Measurements from ENCODE around the gene SMAD4. TPM values are rescaled to one million over a fixed set of nuclear protein-coding genes. Genes with fewer than 3 reads are reported as not detected.
"Not testable (repeated sequence)": the region's sequence is repeated elsewhere in the genome, so short reads cannot be mapped to it uniquely, and the experiment has no call there.

SMAD4 gene
- polyA plus RNA-seq, 1 donor: 184 TPM

- DNase-seq: no peak
Observed at GRCh38 chr18:51066273-51066672, 36.3 kb downstream of the SMAD4 start.

GRCh38 chr18:51068105-51068504 is 38.1 kb downstream of the SMAD4 start:
- no peak for DNase-seq

GRCh38 chr18:51069885-51070284 is 39.9 kb downstream of the SMAD4 start:
- no peak for DNase-seq

DNA sequence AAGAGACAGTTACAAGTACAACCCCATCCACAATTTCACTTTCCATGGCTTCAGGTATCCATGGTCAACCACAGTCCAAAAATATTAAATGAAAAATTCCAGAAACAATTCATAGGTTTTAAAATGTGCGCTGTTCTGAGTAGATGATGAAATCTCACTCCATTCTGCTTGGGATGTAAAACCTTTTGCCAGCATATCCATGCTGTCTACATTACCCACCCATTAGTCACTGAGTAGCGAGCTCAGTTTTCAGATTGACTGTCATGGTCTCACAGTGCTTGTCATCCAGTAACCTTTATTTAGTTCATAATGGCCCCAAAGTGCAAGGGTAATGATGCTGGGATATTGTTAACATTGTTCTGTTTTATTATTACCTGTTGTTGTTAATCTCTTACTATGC is 40.5 kb downstream of the SMAD4 start:
- DNase-seq: no peak

GRCh38 chr18:51072586-51073313 is 42.7 kb downstream of the SMAD4 start:
- no peak for DNase-seq

GRCh38 chr18:51074605-51075004 is 44.6 kb downstream of the SMAD4 start:
- no peak for DNase-seq

DNA sequence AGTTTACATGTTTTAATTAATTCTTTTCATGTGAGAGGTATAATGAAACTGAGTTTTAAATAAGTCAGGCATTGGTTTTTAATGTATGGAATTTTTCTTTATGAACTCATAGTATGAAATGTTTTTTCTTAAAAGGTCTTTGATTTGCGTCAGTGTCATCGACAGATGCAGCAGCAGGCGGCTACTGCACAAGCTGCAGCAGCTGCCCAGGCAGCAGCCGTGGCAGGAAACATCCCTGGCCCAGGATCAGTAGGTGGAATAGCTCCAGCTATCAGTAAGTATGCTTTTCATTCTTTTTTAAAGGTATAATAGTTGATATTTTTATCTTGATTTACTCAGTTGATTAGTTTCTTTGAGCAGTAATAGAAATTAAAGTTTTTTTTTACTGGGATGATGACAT is 46.5 kb downstream of the SMAD4 start:
- no peak for DNase-seq

DNA sequence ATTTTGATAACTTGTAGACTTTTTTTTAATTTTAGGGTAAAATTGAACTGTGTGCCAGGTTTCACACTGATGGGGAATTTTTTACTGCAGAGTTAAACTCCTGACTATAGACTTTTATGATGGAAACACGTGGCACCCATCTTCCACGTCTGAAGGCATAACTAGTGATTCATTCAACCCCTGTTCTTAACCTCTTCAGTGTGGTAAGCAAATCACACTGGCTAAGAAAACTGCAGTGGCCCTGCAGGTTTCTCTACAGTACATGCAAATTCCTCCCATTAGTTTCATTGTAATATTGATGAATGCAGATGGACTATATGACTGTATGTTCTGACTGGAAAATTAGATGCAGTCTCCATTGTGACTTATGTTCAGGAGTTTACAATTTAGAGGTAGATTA is 47.2 kb downstream of the SMAD4 start:
- DNase-seq: no peak

- no peak for DNase-seq
Observed at GRCh38 chr18:51078026-51078425, 48.0 kb downstream of the SMAD4 start.

DNA sequence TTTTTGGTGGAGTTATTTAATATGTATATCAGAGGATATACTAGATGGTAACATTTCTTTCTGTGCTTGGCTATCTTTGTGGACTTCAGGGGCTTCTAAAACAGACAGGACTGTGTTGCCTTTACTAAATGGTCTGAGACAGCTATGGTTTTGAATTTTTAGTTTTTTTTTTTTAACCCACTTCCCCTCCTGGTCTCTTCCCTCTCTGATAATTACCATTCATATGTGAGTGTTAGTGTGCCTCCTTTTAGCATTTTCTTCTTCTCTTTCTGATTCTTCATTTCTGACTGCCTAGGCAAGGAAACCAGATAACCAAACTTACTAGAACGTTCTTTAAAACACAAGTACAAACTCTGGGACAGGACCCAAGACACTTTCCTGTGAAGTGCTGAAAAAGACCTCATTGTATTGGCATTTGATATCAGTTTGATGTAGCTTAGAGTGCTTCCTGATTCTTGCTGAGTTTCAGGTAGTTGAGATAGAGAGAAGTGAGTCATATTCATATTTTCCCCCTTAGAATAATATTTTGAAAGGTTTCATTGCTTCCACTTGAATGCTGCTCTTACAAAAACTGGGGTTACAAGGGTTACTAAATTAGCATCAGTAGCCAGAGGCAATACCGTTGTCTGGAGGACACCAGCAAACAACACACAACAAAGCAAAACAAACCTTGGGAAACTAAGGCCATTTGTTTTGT is 52.7 kb downstream of the SMAD4 start:
- no peak for DNase-seq

GRCh38 chr18:51083398-51083797 is 53.4 kb downstream of the SMAD4 start:
- no peak for DNase-seq

DNA sequence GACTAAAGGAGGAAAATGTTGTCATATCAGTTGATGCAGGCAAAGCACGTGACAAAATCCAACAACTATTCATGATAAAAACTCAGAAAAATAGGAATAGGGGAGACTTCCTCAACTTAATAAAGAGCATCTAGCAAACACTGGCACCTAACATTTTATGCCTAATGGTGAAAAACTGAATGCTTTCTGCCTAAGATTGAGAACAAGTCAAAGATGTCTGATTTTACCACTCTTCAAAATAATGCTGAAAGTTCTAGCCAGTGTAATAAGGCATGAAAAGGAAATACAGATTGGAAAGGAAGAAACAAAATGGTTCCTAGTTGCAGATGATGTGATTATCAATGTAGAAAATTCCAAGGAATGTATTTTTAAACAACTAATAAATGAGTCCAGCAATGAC is 58.4 kb downstream of the SMAD4 start:
- no peak for DNase-seq

- no peak for DNase-seq
Observed at GRCh38 chr18:51089691-51090090, 59.7 kb downstream of the SMAD4 start.

DNA sequence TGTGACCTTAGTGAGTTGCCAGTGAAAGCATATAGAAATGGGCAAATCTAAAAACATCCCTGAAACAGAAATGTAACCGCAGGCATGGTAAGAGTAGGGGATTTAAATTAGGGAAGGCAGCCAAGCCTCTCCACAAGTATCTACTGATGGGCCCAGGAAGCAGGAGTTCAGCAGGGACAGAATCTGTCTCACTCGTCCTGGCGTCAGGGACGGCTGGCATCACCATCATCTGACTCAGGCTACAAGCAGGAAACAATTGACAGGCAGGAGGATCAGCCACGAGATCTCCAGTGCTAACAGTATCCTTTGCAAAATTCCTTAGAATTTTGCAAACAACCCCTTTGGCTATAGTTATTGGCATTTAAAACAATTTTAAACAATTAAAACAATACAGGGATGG is 61.3 kb downstream of the SMAD4 start:
- no peak for DNase-seq

DNA sequence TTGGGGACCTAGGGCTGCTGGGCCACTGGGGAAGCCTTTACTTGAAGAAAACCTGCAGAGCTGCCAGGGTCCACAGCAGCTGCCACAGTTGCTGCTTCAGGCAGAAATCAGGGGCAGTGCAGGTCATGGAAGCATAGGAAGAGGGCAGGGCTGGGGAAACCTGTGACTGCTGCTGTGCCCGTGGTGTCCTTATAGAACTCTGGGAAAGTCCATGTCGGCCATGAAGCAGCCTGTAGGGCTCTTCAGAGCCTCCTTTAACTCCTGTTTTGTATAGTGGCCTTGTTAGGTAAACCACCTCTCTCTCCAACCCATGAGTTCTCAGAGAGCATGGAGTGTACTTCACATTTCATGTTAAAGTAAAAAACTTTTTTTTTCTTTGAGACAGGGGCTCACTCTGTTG is 62.1 kb downstream of the SMAD4 start:
- no peak for DNase-seq

- not testable (repeated sequence) for DNase-seq
Observed at GRCh38 chr18:51092967-51093366, 63.0 kb downstream of the SMAD4 start.

- DNase-seq: no peak
Observed at GRCh38 chr18:51097021-51097822, 67.2 kb downstream of the SMAD4 start.

- no peak for DNase-seq
Observed at GRCh38 chr18:51098082-51098481, 68.1 kb downstream of the SMAD4 start.

- no peak for DNase-seq
Observed at GRCh38 chr18:51098513-51098912, 68.5 kb downstream of the SMAD4 start.

GRCh38 chr18:51100385-51101120 is 70.5 kb downstream of the SMAD4 start:
- no peak for DNase-seq

DNA sequence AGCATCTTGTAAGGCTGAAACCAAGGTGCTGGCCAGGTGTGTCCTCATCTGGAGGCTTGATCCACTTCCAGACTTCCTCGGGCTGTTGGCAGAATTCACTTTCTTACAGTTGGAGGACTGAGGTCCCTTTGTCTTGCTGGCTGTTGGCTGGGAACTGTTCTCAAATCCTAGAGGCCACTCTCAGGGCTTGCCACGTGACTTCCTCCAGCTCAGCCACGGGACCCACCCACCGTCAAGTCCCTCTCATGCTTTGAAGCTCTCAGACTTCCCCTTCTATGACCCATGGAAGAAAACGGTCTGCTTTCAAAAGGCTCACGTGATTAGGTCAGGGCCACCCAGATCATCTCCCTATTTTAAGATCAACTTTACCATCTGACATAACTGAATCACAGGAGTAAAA is 77.1 kb downstream of the SMAD4 start:
- no peak for DNase-seq

DNA sequence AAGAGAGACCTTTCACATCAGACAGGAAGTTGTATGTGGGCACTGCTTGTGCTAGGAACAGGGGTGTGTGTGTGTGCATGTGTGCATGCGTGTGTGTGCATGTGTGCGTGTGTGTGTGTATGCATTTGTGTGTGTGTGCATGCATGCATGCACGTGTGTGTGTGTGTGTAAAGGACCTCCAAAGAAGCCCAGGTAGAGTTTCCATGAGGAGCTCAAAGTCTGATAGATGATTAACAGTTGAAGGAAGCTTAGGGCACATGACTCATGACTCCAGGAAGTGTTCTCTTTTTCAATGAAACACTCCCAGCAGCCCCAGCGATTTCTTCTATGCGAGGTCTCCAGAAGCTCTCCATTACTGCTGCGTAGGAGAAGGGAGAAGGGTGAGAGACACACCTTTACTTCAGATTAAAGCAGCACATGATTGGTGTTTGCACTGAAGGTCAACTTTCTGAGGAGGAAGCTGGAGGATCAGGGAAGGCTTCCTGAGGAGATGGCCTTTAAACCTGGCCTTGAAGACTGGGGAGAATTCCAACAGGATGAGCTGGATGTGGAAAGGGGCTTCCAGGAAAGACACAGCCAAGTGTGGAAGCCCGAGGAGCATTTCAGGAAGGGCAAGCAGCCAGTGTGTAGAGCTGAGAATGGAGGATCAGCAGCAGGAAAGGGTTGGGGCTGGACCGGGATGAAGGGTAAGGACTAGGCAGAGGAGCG is 77.7 kb downstream of the SMAD4 start:
- no peak for DNase-seq

Data from left kidney (tissue), 2 donors.